Thoracic aorta (tissue), 2 donors: Measurements from ENCODE around the gene CHD1L. TPM values are rescaled to one million over a fixed set of nuclear protein-coding genes. Genes with fewer than 3 reads are reported as not detected.

Source experiments
- ATAC-seq: fragments of 150-250 bp; one replicate; pipeline ENCODE4 v1.8.0; 2017; ENCODE audit warnings: low read depth; ENCODE audit not compliant: insufficient number of reproducible peaks, low FRiP score
- DNase-seq: peaks from one replicate; pipeline ENCODE4 v3.0.0-alpha.2; 2020; ENCODE audit warnings: low spot score
- H3K27ac ChIP-seq, 2 donors: fragments of 200-600 bp; sonication (generic); 1 replicate in 1 of 2; 2 replicates in 1 of 2; pipeline ENCODE4 v1.5.1; 2016; ENCODE audit warnings: mild to moderate bottlenecking in 2 of 2, moderate library complexity in 2 of 2
- H3K27me3 ChIP-seq: fragments of 200-600 bp; sonication (generic); replicated peaks from 2 replicates; pipeline ENCODE4 v1.6.0; 2016; ENCODE audit warnings: mild to moderate bottlenecking; ENCODE audit not compliant: insufficient read depth
- H3K36me3 ChIP-seq: fragments of 200-600 bp; sonication (generic); one replicate; pipeline ENCODE4 v1.5.1; 2016
- H3K4me1 ChIP-seq, 2 donors: fragments of 200-600 bp; sonication (generic); 1 replicate in 1 of 2; 2 replicates in 1 of 2; pipeline versions ENCODE4 v1.5.1 to v1.6.0; 2016; ENCODE audit warnings: low read depth in 2 of 2, mild to moderate bottlenecking in 1 of 2; ENCODE audit not compliant: control insufficient read depth in 1 of 2
- H3K4me3 ChIP-seq: fragments of 200-600 bp; sonication (generic); 2 replicates; pipeline ENCODE4 v1.5.1; 2016; ENCODE audit warnings: mild to moderate bottlenecking
- H3K9me3 ChIP-seq: fragments of 200-600 bp; sonication (generic); 2 replicates; pipeline ENCODE4 v1.5.1; 2016
- total RNA-seq, 2 donors: library from RNA; depleted of rRNA; stranded (reverse); fragments of >200 nt; gene quantifications; one replicate each; pipeline versions ENCODE4 v1.1.0 to v1.2.3, GENCODE V29; 2016
- TF ChIP-seq, protein P1 (sequence below): fragments of 200-600 bp; sonication (generic); IDR thresholded peaks from one replicate; pipeline ENCODE4 v1.5.1; 2019; ENCODE audit warnings: antibody characterized with exemption

CHD1L gene
- total RNA-seq, 2 donors from 2014 or later = 36.6 to 50.8 TPM

- H3K36me3 ChIP-seq = peaks cover 3% of the 10 kb centered on the region
- DNase-seq (no peak), ATAC-seq (no peak)
- TF ChIP-seq, protein P1, sequence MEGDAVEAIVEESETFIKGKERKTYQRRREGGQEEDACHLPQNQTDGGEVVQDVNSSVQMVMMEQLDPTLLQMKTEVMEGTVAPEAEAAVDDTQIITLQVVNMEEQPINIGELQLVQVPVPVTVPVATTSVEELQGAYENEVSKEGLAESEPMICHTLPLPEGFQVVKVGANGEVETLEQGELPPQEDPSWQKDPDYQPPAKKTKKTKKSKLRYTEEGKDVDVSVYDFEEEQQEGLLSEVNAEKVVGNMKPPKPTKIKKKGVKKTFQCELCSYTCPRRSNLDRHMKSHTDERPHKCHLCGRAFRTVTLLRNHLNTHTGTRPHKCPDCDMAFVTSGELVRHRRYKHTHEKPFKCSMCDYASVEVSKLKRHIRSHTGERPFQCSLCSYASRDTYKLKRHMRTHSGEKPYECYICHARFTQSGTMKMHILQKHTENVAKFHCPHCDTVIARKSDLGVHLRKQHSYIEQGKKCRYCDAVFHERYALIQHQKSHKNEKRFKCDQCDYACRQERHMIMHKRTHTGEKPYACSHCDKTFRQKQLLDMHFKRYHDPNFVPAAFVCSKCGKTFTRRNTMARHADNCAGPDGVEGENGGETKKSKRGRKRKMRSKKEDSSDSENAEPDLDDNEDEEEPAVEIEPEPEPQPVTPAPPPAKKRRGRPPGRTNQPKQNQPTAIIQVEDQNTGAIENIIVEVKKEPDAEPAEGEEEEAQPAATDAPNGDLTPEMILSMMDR = no peak
- H3K4me1 ChIP-seq = no peaks in the 10 kb centered on the region
- no peak overlapping the region for H3K4me3 ChIP-seq
- H3K9me3 ChIP-seq = no peaks in the 10 kb centered on the region
- H3K27me3 ChIP-seq = no peaks in the 10 kb centered on the region
- no peak overlapping the region for H3K27ac ChIP-seq
These were observed 35.3 kb upstream of the CHD1L start for GRCh38 chr1:147207192-147207591.

- ATAC-seq = no peak
These were observed 33.9 kb upstream of the CHD1L start for GRCh38 chr1:147208619-147209018.

DNA sequence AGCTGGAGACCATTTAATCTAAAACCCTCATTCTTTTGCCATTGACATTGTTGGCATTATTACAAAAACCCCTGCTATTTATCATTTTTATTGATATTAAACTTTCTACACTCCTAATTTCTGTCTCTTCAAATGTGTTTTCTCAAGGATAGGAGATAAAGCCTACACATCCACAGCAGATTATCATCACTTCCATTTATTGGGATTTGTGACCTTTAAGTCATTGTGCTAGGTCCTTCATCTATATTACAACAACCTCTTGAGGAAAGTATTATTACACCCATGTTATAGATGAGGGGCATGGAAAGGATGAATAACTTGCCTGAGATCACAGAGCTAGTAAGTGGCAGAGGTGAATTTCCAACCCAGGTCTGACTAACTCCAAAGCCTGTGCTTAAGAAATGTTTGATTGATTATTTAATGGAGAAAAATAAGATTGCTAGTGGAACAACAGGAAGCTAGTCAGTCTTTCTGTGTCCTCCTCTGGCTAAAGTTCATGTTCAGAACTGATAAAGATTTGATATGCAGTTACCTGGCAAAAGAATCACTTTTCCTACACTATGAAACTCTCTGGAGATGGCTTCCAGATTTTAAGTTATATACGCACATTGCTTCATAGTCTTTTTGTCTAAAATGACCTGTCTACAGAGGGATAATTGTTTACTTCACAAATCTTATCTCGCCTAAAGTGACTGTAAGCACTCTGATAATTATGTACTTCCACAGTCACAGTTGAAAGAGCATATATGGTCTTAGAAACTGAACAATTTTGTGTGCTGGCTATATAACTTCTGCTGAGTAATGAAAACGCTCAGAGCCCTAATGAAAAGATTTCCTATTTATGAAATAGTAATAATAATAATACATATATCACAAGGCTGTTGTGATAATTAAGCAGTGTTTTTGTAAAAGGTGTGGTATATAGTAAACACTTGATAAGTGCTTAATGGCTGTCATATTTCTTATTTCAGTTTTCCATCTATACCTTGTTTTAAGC lies 32.4 kb upstream of the CHD1L start:
- no peak overlapping the region for H3K27ac ChIP-seq
- no peak overlapping the region for H3K4me3 ChIP-seq
- TF ChIP-seq, protein P1 = no peak
- no peaks in the 10 kb centered on the region for H3K27me3 ChIP-seq
- no peaks in the 10 kb centered on the region for H3K4me1 ChIP-seq
- H3K9me3 ChIP-seq = no peaks in the 10 kb centered on the region
- ATAC-seq (no peak), DNase-seq (no peak)
- peaks cover 3% of the 10 kb centered on the region for H3K36me3 ChIP-seq

More at GRCh38 chr1:147208619-147209018, 33.9 kb upstream of the CHD1L start:
- no peaks in the 10 kb centered on the region for H3K9me3 ChIP-seq
- no peaks in the 10 kb centered on the region for H3K27me3 ChIP-seq
- no peaks in the 10 kb centered on the region for H3K4me1 ChIP-seq
- H3K4me3 ChIP-seq = no peak overlapping the region
- H3K36me3 ChIP-seq = peaks cover 3% of the 10 kb centered on the region
- TF ChIP-seq, protein P1 = no peak
- no peak for DNase-seq
- H3K27ac ChIP-seq = no peak overlapping the region

GRCh38 chr1:147210987-147211386 lies 31.5 kb upstream of the CHD1L start:
- Histone ChIP-seq H3K27me3 (no peaks in the 10 kb centered on the region), H3K4me3 (no peak overlapping the region), H3K9me3 (no peaks in the 10 kb centered on the region), H3K27ac (no peak overlapping the region), H3K36me3 (peaks cover 3% of the 10 kb centered on the region), H3K4me1 (no peaks in the 10 kb centered on the region)
- ATAC-seq (no peak), DNase-seq (no peak)
- TF ChIP-seq, protein P1 = no peak

- Histone ChIP-seq H3K4me1 (no peaks in the 10 kb centered on the region), H3K27ac (no peak overlapping the region), H3K27me3 (no peaks in the 10 kb centered on the region), H3K4me3 (no peak overlapping the region), H3K9me3 (no peaks in the 10 kb centered on the region), H3K36me3 (peaks cover 3% of the 10 kb centered on the region)
- DNase-seq = no peak
- no peak for ATAC-seq
- TF ChIP-seq, protein P1 = no peak
These were observed 30.9 kb upstream of the CHD1L start for GRCh38 chr1:147211577-147211976.
